ENCODE data around the gene UBE2E1. TPM values are rescaled to one million over a fixed set of nuclear protein-coding genes. Genes with fewer than 3 reads are reported as not detected.

Gene UBE2E1
- total RNA-seq, 4 donors from 2014 or later: 89.4 to 153 (median 121) TPM

GRCh38 chr3:23781051-23781450, 24.7 kb upstream of the UBE2E1 start:
- 100% methylated on average over 1 of the region's 1 CpG; no CpG with 5 or more reads in 1 of the 2 donors for WGBS, 2 donors (ENCODE audit: low coverage in 1 of 2)
- H3K4me3 ChIP-seq: no peak overlapping the region
- H3K36me3 ChIP-seq: no peaks in the 10 kb centered on the region
- TF ChIP-seq POLR2AphosphoS5 (IDR thresholded peaks at IDR 0.05): no peak
- TF ChIP-seq, protein P1, sequence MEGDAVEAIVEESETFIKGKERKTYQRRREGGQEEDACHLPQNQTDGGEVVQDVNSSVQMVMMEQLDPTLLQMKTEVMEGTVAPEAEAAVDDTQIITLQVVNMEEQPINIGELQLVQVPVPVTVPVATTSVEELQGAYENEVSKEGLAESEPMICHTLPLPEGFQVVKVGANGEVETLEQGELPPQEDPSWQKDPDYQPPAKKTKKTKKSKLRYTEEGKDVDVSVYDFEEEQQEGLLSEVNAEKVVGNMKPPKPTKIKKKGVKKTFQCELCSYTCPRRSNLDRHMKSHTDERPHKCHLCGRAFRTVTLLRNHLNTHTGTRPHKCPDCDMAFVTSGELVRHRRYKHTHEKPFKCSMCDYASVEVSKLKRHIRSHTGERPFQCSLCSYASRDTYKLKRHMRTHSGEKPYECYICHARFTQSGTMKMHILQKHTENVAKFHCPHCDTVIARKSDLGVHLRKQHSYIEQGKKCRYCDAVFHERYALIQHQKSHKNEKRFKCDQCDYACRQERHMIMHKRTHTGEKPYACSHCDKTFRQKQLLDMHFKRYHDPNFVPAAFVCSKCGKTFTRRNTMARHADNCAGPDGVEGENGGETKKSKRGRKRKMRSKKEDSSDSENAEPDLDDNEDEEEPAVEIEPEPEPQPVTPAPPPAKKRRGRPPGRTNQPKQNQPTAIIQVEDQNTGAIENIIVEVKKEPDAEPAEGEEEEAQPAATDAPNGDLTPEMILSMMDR (IDR thresholded peaks at IDR 0.05): no peak
- TF ChIP-seq EP300 (IDR thresholded peaks at IDR 0.05): no peak
- TF ChIP-seq POLR2A (IDR thresholded peaks at IDR 0.05): no peak
- H3K9me3 ChIP-seq: no peaks in the 10 kb centered on the region
- H3K27me3 ChIP-seq: no peaks in the 10 kb centered on the region
- H3K4me1 ChIP-seq: peaks cover 0 to 5% (median 3%) of the 10 kb centered on the region in 3 donors
- no peak for ATAC-seq
- H3K27ac ChIP-seq: no peak overlapping the region

DNA sequence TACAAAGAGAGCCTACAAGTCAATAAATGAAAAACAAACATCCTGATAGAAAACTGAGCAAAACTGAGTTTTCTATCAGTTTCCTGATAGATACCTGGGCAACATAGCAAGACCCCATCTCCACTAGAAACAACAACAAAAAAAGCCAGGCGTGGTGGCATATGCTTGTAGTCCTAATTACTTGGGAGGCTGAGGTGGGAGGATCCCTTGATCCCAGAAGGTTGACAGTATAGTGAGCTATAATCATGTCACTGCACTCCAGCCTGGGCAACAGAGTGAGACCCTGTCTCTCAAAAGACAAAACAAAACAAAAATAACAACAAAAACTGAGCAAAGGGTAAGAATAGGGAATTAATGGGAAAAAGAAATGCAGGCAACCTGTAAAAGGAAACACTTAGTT, 23.9 kb upstream of the UBE2E1 start:
- Histone ChIP-seq H3K4me1 (no peaks in the 10 kb centered on the region), H3K27ac (no peak overlapping the region), H3K9me3 (no peaks in the 10 kb centered on the region), H3K4me3 (no peak overlapping the region), H3K27me3 (no peaks in the 10 kb centered on the region), H3K36me3 (no peaks in the 10 kb centered on the region)
- WGBS, 2 donors (ENCODE audit: low coverage in 1 of 2): 100% methylated on average over 1 of the region's 1 CpG
- TF ChIP-seq, protein P1 (IDR thresholded peaks at IDR 0.05): no peak
- TF ChIP-seq POLR2AphosphoS5 (IDR thresholded peaks at IDR 0.05) (no peak), EP300 (IDR thresholded peaks at IDR 0.05) (no peak), POLR2A (IDR thresholded peaks at IDR 0.05) (no peak)
- ATAC-seq: no peak

DNA sequence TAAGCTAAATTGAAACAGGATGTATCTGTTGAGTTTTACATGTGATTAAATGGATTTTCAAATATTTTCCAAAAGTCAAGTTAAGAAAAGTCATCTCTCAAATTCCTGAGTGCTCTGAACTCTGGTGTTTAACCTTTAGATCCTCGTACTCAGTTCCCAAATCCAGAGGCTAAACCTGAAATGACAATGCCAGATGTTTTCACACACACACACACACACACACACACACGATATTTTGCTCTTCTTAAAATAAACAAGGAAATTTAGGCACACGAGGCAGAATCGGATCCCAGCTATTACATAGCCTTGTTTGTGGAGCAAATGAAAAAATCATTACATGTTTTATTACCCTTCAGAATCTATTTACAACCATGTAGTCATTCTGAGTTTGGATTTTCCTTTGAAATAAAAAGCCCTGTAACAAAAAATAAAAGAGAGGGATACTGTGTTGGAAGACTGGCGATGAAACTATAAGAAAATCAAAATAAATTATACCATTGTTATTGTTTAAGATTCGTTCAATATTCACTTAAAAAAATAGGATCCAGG, 20.6 kb upstream of the UBE2E1 start:
- TF ChIP-seq, protein P1 (IDR thresholded peaks at IDR 0.05): no peak
- TF ChIP-seq POLR2AphosphoS5 (IDR thresholded peaks at IDR 0.05): no peak
- no peak for TF ChIP-seq EP300 (IDR thresholded peaks at IDR 0.05)
- TF ChIP-seq POLR2A (IDR thresholded peaks at IDR 0.05): no peak
- WGBS, 2 donors (ENCODE audit: low coverage in 1 of 2): 31 to 41% methylated on average over 6 of the region's 6 CpGs
- Histone ChIP-seq H3K4me1 (no peaks in the 10 kb centered on the region), H3K36me3 (no peaks in the 10 kb centered on the region), H3K27ac (no peak overlapping the region), H3K27me3 (no peaks in the 10 kb centered on the region), H3K4me3 (no peak overlapping the region), H3K9me3 (no peaks in the 10 kb centered on the region)
- ATAC-seq: no peak

GRCh38 chr3:23785882-23786281, 19.9 kb upstream of the UBE2E1 start:
- no peak for ATAC-seq
- TF ChIP-seq POLR2A (IDR thresholded peaks at IDR 0.05) (no peak), EP300 (IDR thresholded peaks at IDR 0.05) (no peak), POLR2AphosphoS5 (IDR thresholded peaks at IDR 0.05) (no peak)
- TF ChIP-seq, protein P1 (IDR thresholded peaks at IDR 0.05): no peak

DNA sequence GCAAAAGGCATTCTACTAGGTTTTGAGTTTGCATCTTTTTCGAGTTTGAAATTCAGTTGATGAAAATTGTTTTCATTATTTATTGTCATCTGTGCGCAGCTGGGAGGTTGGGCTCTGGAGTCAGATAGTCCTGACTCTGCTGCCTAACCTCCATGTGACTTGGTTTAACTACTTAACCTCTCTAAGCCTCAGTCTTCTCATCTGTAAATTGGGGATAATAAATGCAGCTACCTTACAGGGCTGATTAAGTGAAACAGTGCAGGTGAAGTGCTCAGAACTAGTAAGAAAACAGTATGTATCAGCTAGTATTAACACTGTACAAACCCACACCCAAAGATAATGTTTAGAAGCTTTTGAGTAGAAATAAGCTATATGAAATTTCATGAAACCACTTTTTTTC, 14.1 kb upstream of the UBE2E1 start:
- no peak overlapping the region for H3K27ac ChIP-seq
- H3K4me3 ChIP-seq: no peak overlapping the region
- no peak for TF ChIP-seq EP300 (IDR thresholded peaks at IDR 0.05)
- TF ChIP-seq POLR2A (IDR thresholded peaks at IDR 0.05): no peak
- TF ChIP-seq, protein P1 (IDR thresholded peaks at IDR 0.05): no peak
- no peak for TF ChIP-seq POLR2AphosphoS5 (IDR thresholded peaks at IDR 0.05)
- 89 to 100% methylated on average over 2 of the region's 2 CpGs for WGBS, 2 donors (ENCODE audit: low coverage in 1 of 2)
- no peaks in the 10 kb centered on the region for H3K9me3 ChIP-seq
- ATAC-seq: no peak
- H3K36me3 ChIP-seq: no peaks in the 10 kb centered on the region
- H3K27me3 ChIP-seq: no peaks in the 10 kb centered on the region
- H3K4me1 ChIP-seq: no peaks in the 10 kb centered on the region

More at GRCh38 chr3:23785882-23786281, 19.9 kb upstream of the UBE2E1 start:
- no peak overlapping the region for H3K4me3 ChIP-seq
- no peak overlapping the region for H3K27ac ChIP-seq
- no peaks in the 10 kb centered on the region for H3K27me3 ChIP-seq
- no peaks in the 10 kb centered on the region for H3K36me3 ChIP-seq
- H3K4me1 ChIP-seq: no peaks in the 10 kb centered on the region
- 20 to 70% methylated on average over 2 of the region's 2 CpGs for WGBS, 2 donors (ENCODE audit: low coverage in 1 of 2)
- no peaks in the 10 kb centered on the region for H3K9me3 ChIP-seq

Data from gastroesophageal sphincter (tissue), 4 donors.